GM19240 (cell line): ENCODE data around the gene TRIOBP.
"Not testable (repeated sequence)": the region's sequence is repeated elsewhere in the genome, so short reads cannot be mapped to it uniquely, and the experiment has no call there.

Experiments
- DNase-seq: peaks from one replicate; pipeline ENCODE4 v3.0.0; 2011; ENCODE audit warnings: low spot score; ENCODE audit not compliant: insufficient read length

TRIOBP gene

GRCh38 chr22:37771702-37772427, 75.0 kb downstream of the TRIOBP start:
- DNase-seq = no peak

- DNase-seq = no peak
Measured at GRCh38 chr22:37774728-37775127, 77.9 kb downstream of the TRIOBP start.

GRCh38 chr22:37775785-37776638, 79.2 kb downstream of the TRIOBP start:
- no peak for DNase-seq

- DNase-seq = no peak
Measured at GRCh38 chr22:37776639-37777005, 79.8 kb downstream of the TRIOBP start.

GRCh38 chr22:37777122-37777687, 80.4 kb downstream of the TRIOBP start:
- DNase-seq = peak; percentile 41

DNA sequence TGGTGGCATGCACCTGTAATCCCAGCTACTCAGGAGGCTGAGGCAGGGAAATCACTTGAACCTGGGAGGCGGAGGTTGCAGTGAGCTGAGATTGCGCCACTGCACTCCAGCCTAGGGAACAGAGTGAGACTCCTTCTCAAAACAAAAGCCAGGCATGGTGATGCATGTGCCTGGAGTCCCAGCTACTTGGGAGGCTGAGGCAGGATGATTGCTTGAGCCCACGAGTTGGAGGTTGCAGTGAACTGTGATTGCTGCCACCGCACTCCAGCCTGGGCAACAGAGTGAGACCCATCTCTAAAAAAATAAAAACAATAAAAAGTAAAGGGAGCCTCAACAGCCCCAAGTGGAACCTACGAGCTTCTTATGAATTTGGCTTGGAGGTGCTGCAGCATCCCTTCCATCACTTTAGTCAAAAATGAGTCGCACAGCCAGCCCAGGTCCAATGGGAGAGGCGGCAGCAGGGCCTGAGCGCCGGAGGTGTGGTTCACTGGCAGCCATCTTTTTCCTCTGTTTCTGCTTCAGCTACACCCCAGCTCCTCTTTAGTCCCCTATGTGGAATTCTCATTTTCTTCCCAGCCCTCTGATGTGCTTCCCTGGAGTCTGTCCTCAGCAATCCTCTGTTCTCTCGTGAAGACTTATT, 81.6 kb downstream of the TRIOBP start:
- DNase-seq = no peak

DNA sequence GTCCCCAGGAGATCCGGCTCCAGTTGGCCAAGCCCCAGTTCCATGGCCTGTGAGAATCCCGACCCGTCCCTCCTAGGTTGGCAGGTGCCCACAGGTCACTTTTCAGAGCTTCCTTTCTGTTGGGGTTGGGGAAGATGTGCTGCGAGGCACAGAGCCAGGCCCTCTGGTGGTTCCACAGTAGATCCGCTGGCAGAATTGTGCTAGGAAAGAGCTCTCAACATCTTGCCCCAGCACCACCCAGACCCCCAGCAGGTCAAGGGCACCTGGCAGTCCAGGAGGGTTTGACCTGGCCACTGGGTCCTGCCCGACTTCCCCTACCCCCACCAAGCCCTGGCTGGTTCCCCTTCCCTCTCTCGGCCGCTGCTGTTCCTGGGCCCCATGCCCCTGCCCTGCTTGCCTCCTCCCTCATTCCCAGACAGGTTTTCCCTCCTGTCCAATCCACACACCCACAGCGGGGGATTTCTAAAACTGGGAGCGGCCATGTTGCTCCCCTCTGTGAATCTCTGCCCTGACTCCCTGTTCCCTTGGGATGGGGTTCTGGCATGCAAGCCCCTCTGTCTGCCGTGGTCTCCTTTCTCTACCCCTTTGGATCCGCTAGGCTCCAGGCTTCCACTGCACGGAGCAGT, 84.7 kb downstream of the TRIOBP start:
- DNase-seq = no peak

DNA sequence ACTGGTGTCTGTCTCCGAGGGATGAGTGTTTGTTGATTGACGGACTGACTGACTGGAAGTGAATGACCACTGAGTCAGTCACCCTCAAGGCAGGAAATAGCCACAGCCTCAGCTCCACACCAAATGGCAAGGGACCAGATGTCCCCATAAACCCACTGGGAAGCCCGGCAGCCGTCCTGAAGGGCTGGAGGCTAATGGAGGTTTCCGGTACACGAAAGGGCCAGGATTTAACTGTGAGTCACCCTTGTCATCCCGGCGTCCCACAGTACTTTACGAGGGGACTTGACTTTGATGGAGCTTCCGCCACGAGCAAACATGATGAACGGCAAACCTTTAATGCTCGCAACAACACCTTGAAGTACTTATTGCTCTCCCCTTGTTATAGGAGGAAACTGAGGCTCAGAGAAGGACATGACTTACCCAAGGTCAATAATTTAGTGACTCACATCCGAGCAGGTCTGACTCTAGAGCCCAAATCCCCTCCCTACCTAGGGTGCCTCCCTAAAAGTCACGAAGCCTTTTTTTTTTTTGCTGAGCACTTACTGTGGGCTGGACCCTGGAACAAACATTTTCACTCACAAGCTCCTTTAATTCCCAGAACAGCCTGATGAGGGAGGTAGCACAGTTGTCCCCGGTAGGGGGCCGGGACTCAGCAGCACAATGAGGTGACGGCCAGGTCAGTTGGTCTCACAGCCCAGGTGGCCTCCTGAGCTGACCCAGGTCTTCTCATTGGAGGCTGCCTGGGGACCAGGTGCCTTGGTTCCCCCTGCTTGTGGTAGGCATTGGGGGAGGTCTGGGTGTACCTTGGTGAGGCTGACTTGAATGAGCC, 85.7 kb downstream of the TRIOBP start:
- DNase-seq = no peak

- DNase-seq = no peak
Measured at GRCh38 chr22:37784829-37785495, 88.1 kb downstream of the TRIOBP start.

DNA sequence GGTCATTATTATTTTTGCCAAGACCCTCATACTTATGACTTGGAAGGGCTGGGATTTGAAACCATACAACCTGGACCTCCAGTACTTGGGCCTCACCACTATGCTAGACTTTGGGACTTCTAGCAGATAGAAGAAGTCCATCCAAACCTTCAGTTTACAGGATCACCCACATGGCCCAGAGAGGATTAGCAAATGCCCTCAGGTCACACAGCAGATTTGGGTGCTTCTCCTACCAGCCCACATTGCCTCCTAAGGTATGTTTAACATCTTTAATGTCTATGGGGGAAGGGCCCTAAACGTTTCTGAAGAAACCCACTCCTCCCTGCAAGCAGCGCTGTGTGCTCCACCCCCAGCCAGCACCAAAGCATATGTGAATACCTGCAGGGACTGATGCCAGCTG, 93.4 kb downstream of the TRIOBP start:
- no peak for DNase-seq

DNA sequence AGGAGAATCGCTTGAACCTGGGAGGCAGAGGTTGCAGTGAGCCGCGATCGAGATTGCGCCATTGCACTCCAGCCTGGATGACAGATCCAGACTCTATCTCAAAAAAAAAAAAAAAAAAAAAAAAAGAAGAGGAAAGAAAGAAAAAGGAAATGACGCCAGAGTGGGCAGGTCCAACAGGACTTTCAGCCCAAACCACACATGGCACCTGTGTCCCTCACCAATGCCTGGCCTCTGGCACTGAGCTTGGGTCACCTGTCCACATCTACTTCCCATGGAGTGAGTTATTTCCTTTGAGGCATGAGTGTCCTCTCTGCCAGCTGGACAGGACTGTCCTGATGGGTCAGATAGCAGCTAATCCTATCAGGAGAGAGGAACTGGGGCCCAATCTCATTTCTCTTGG, 95.6 kb downstream of the TRIOBP start:
- DNase-seq = no peak

- DNase-seq = no peak
Measured at GRCh38 chr22:37794376-37794775, 97.5 kb downstream of the TRIOBP start.

DNA sequence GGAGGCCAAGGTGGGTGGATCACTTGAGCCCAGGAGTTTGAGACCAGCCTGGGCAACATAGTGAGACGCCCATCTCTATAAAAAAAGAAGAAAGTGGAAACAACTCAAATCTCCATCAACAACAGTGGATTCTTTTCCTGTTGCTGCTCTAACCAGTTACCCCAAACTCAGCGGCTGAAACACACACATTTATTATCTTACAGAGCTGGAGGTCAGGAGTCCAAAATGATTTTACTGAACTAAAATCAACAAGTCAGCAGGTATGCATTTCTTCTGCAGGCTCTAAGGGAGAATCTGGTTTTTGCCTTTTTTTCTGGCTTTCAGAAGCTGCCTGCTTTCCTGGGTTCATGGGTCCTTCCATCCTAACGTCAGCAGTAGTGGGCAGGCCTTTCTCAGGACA, 99.2 kb downstream of the TRIOBP start:
- no peak for DNase-seq

GRCh38 chr22:37797259-37797658, 100.4 kb downstream of the TRIOBP start:
- not testable (repeated sequence) for DNase-seq

DNA sequence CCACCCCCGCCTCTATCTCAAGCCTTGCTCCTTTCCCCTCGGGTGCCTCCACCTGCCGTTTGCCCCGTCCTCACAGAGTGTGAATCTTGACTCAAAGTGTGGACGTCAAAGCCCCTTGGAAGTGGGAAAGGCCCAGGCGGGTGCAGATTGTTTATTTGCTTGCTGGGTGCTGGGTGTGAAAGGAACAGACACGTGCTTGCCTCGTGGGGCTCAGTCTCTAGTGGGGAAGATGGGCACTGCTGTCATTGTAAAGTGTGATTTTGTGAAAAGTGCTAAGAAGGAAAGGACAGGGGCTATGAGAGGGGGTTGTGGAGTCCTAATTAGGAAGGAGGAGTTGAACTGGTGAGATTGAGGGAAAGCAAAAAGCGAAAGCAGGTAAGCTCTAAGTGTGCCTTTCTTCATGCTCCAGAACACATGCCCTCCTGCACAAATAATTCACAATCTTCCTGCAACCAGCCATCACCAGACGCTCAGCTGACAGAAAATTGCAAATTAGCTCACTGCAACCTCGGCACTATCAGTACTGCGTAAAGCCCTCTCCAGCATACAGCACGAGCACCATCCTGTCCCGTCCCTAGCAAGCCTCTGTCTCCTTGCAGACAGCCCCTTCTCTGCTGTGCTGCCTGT, 101.1 kb downstream of the TRIOBP start:
- DNase-seq = no peak

- DNase-seq = not testable (repeated sequence)
Measured at GRCh38 chr22:37799979-37800378, 103.1 kb downstream of the TRIOBP start.

DNA sequence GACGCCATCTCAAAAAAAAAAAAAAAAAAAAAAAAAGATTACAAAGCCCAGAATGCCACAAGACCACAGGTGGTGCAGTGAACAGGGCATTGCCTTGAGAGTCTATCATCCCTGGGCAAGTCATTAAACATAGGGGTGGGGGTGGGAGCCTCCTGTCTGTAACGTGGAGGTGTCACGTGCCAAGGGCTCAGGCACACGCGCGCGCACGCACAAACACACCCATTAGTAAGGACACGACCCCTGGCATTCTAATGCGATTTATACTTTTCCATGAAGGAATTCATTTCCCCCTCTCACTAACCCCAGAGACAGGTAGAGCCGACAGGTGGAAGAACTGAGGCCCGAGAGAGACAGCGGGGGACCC, 105.1 kb downstream of the TRIOBP start:
- no peak for DNase-seq

GRCh38 chr22:37802310-37803194, 105.7 kb downstream of the TRIOBP start:
- no peak for DNase-seq

DNA sequence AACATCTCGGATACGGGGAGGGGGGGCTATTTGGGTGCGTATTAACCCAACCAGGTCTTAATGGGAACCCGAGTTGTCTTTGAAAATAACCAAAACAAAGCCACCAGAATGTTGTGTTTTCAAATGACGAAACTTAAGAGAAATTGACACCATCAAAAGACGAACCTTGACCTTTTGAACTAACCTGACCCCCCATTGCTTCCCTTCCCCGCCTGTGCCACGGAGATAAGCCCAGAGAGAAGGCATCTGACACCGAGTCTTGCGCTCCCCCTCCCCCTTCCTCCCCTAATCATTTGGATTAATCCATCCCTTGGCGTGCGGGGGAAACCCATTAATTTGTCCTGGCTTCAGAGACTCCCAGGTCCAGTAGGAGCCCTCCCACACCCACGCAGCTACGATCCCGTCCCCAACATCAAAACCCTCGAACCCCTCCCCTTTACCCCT, 106.4 kb downstream of the TRIOBP start:
- no peak for DNase-seq
